ENCODE measurements around the gene CAPZB. TPM values are rescaled to one million over a fixed set of nuclear protein-coding genes. Genes with fewer than 3 reads are reported as not detected.

CAPZB gene
- total RNA-seq, 1 donor from 2014 or later, result 217 TPM

GRCh38 chr1:19435851-19436455 is 49.4 kb downstream of the CAPZB start:
- Histone ChIP-seq H3K27ac (replicated peaks) (peak overlapping the region; percentile 88), H3K36me3 (no peaks in the 10 kb centered on the region), H3K4me3 (peak overlapping the region; percentile 8), H3K4me1 (peaks cover 94% of the 10 kb centered on the region), H3K27me3 (ENCODE audit: low read depth) (no peaks in the 10 kb centered on the region), H3K9me3 (replicated peaks) (no peaks in the 10 kb centered on the region)
- no peak for DNase-seq
- intact Hi-C loops (cut with micrococcal nuclease), result no loop called here
- TF ChIP-seq CTCF (IDR thresholded peaks at IDR 0.05; ENCODE audit: borderline replicate concordance), result no peak

GRCh38 chr1:19435181-19435580 is 50.2 kb downstream of the CAPZB start:
- Histone ChIP-seq H3K4me3 (peak overlapping the region; percentile 8), H3K27ac (replicated peaks) (peak overlapping the region; percentile 88)

GRCh38 chr1:19433719-19433998 is 51.7 kb downstream of the CAPZB start:
- DNase-seq, result no peak
- Histone ChIP-seq H3K27me3 (ENCODE audit: low read depth) (no peaks in the 10 kb centered on the region), H3K4me3 (no peak overlapping the region), H3K4me1 (peaks cover 94% of the 10 kb centered on the region), H3K36me3 (no peaks in the 10 kb centered on the region), H3K9me3 (replicated peaks) (no peaks in the 10 kb centered on the region), H3K27ac (replicated peaks) (peak overlapping the region; percentile 88)
- intact Hi-C loops (cut with micrococcal nuclease), result no loop called here
- no peak for TF ChIP-seq CTCF (IDR thresholded peaks at IDR 0.05; ENCODE audit: borderline replicate concordance)

More at GRCh38 chr1:19435181-19435580, 50.2 kb downstream of the CAPZB start:
- peaks cover 94% of the 10 kb centered on the region for H3K4me1 ChIP-seq
- intact Hi-C loops (cut with micrococcal nuclease), result no loop called here
- H3K9me3 ChIP-seq (replicated peaks), result no peaks in the 10 kb centered on the region
- no peak for TF ChIP-seq CTCF (IDR thresholded peaks at IDR 0.05; ENCODE audit: borderline replicate concordance)
- no peaks in the 10 kb centered on the region for H3K36me3 ChIP-seq
- DNase-seq, result no peak
- H3K27me3 ChIP-seq (ENCODE audit: low read depth), result no peaks in the 10 kb centered on the region

GRCh38 chr1:19432943-19433718 is 52.2 kb downstream of the CAPZB start:
- Histone ChIP-seq H3K36me3 (no peaks in the 10 kb centered on the region), H3K27me3 (ENCODE audit: low read depth) (no peaks in the 10 kb centered on the region), H3K4me1 (peaks cover 94% of the 10 kb centered on the region), H3K27ac (replicated peaks) (peak overlapping the region; percentile 88), H3K4me3 (no peak overlapping the region), H3K9me3 (replicated peaks) (no peaks in the 10 kb centered on the region)
- no peak for TF ChIP-seq CTCF (IDR thresholded peaks at IDR 0.05; ENCODE audit: borderline replicate concordance)
- intact Hi-C loops (cut with micrococcal nuclease), result no loop called here
- no peak for DNase-seq

- Histone ChIP-seq H3K27ac (replicated peaks) (peak overlapping the region; percentile 77), H3K9me3 (replicated peaks) (no peaks in the 10 kb centered on the region), H3K27me3 (ENCODE audit: low read depth) (no peaks in the 10 kb centered on the region), H3K4me3 (no peak overlapping the region), H3K36me3 (no peaks in the 10 kb centered on the region), H3K4me1 (peaks cover 94% of the 10 kb centered on the region)
- no peak for TF ChIP-seq CTCF (IDR thresholded peaks at IDR 0.05; ENCODE audit: borderline replicate concordance)
- no peak for DNase-seq
- intact Hi-C loops (cut with micrococcal nuclease), result no loop called here
Measured at GRCh38 chr1:19430121-19431068, 54.9 kb downstream of the CAPZB start.
